Stimulated activated CD4-positive, alpha-beta T cell treated with anti-CD3 and anti-CD28 coated beads, Interleukin-1b, Interleukin-23, amount 100 ng/mL, for 48 hours (primary cell): Measurements from ENCODE around the gene TMEM106B.

Source experiments
- DNase-seq: peaks from one replicate; pipeline ENCODE4 v3.0.0-alpha.2; 2020

TMEM106B gene

GRCh38 chr7:12229046-12229445 lies 18.0 kb downstream of the TMEM106B start:
- no peak for DNase-seq

GRCh38 chr7:12231097-12231496 lies 20.0 kb downstream of the TMEM106B start:
- no peak for DNase-seq

- no peak for DNase-seq
These were observed 22.1 kb downstream of the TMEM106B start for GRCh38 chr7:12233175-12233574.

- DNase-seq: no peak
These were observed 23.3 kb downstream of the TMEM106B start for GRCh38 chr7:12234334-12234865.

GRCh38 chr7:12235970-12236369 lies 24.9 kb downstream of the TMEM106B start:
- no peak for DNase-seq

- DNase-seq: no peak
These were observed 25.9 kb downstream of the TMEM106B start for GRCh38 chr7:12237007-12237406.

- no peak for DNase-seq
These were observed 28.7 kb downstream of the TMEM106B start for GRCh38 chr7:12239806-12240205.

- no peak for DNase-seq
These were observed 33.0 kb downstream of the TMEM106B start for GRCh38 chr7:12244129-12244528.

GRCh38 chr7:12244694-12245093 lies 33.6 kb downstream of the TMEM106B start:
- DNase-seq: no peak

GRCh38 chr7:12249706-12250105 lies 38.6 kb downstream of the TMEM106B start:
- DNase-seq: no peak

- no peak for DNase-seq
These were observed 39.1 kb downstream of the TMEM106B start for GRCh38 chr7:12250232-12250631.

GRCh38 chr7:12256090-12256489 lies 45.0 kb downstream of the TMEM106B start:
- DNase-seq: no peak

GRCh38 chr7:12257582-12257981 lies 46.5 kb downstream of the TMEM106B start:
- DNase-seq: no peak

- no peak for DNase-seq
These were observed 47.0 kb downstream of the TMEM106B start for GRCh38 chr7:12258074-12258473.

GRCh38 chr7:12267542-12267941 lies 56.4 kb downstream of the TMEM106B start:
- no peak for DNase-seq

GRCh38 chr7:12269100-12269895 lies 58.2 kb downstream of the TMEM106B start:
- no peak for DNase-seq

- DNase-seq: no peak
These were observed 69.9 kb downstream of the TMEM106B start for GRCh38 chr7:12281038-12281437.

GRCh38 chr7:12287901-12288300 lies 76.8 kb downstream of the TMEM106B start:
- no peak for DNase-seq

GRCh38 chr7:12289996-12290395 lies 78.9 kb downstream of the TMEM106B start:
- DNase-seq: no peak

GRCh38 chr7:12290761-12291160 lies 79.7 kb downstream of the TMEM106B start:
- no peak for DNase-seq

- DNase-seq: no peak
These were observed 80.8 kb downstream of the TMEM106B start for GRCh38 chr7:12291870-12292269.
